ENCODE data around the gene CCDC116.

The CCDC116 gene

GRCh38 chr22:21626073-21626734 is 6.4 kb upstream of the CCDC116 start:
- H3K27ac ChIP-seq (ENCODE audit: low read depth, low read length): no peak overlapping the region
- H3K4me1 ChIP-seq (ENCODE audit: control insufficient read depth, insufficient read depth, low read length): peaks cover 4% of the 10 kb centered on the region; the same call in 1 of the 2 replicates
- H3K27me3 ChIP-seq (ENCODE audit: control insufficient read depth, insufficient read depth, low read length): no peaks in the 10 kb centered on the region
- no peak overlapping the region for H3K4me3 ChIP-seq (ENCODE audit: low read depth, low read length)
- H3K36me3 ChIP-seq (ENCODE audit: control insufficient read depth, insufficient read depth, low read length): peaks cover 27% of the 10 kb centered on the region
- no peaks in the 10 kb centered on the region for H3K9me3 ChIP-seq (ENCODE audit: control insufficient read depth, insufficient read depth, low read depth, low read length)
- no peak overlapping the region for H3K9ac ChIP-seq (ENCODE audit: low read length)

GRCh38 chr22:21626735-21627469 is 5.7 kb upstream of the CCDC116 start:
- H3K9ac ChIP-seq (ENCODE audit: low read length): no peak overlapping the region
- peaks cover 25% of the 10 kb centered on the region for H3K36me3 ChIP-seq (ENCODE audit: control insufficient read depth, insufficient read depth, low read length)
- H3K9me3 ChIP-seq (ENCODE audit: control insufficient read depth, insufficient read depth, low read depth, low read length): no peaks in the 10 kb centered on the region
- H3K4me1 ChIP-seq (ENCODE audit: control insufficient read depth, insufficient read depth, low read length): peaks cover 4% of the 10 kb centered on the region; the same call in 1 of the 2 replicates
- no peaks in the 10 kb centered on the region for H3K27me3 ChIP-seq (ENCODE audit: control insufficient read depth, insufficient read depth, low read length)
- H3K4me3 ChIP-seq (ENCODE audit: low read depth, low read length): no peak overlapping the region
- H3K27ac ChIP-seq (ENCODE audit: low read depth, low read length): no peak overlapping the region

GRCh38 chr22:21628386-21629254 is 3.9 kb upstream of the CCDC116 start:
- Histone ChIP-seq H3K9me3 (ENCODE audit: control insufficient read depth, insufficient read depth, low read depth, low read length) (no peaks in the 10 kb centered on the region), H3K9ac (ENCODE audit: low read length) (peak overlapping the region; percentile 91), H3K4me3 (ENCODE audit: low read depth, low read length) (peak overlapping the region; percentile 95), H3K27ac (ENCODE audit: low read depth, low read length) (no peak overlapping the region; the same call in 1 of the 2 replicates), H3K4me1 (ENCODE audit: control insufficient read depth, insufficient read depth, low read length) (peaks cover 4% of the 10 kb centered on the region; the same call in 1 of the 2 replicates), H3K36me3 (ENCODE audit: control insufficient read depth, insufficient read depth, low read length) (peaks cover 10% of the 10 kb centered on the region), H3K27me3 (ENCODE audit: control insufficient read depth, insufficient read depth, low read length) (no peaks in the 10 kb centered on the region)

GRCh38 chr22:21629255-21630149 is 3.1 kb upstream of the CCDC116 start, which contains the start of gene YDJC:
Gene YDJC (minus strand): TSS chr22:21630022. CDS start chr22:21630014, 8 bp downstream.
- peak within 1 kb of the TSS; percentile 84; the same call in 1 of the 2 replicates for H3K27ac ChIP-seq (ENCODE audit: low read depth, low read length)
- H3K4me1 ChIP-seq (ENCODE audit: control insufficient read depth, insufficient read depth, low read length): peaks cover 4% of the 10 kb centered on the region; the same call in 1 of the 2 replicates
- H3K27me3 ChIP-seq (ENCODE audit: control insufficient read depth, insufficient read depth, low read length): no peaks in the 10 kb centered on the region
- H3K4me3 ChIP-seq (ENCODE audit: low read depth, low read length): peak within 1 kb of the TSS; percentile 95
- H3K36me3 ChIP-seq (ENCODE audit: control insufficient read depth, insufficient read depth, low read length): peaks cover 10% of the 10 kb centered on the region
- peak within 1 kb of the TSS; percentile 91 for H3K9ac ChIP-seq (ENCODE audit: low read length)
- H3K9me3 ChIP-seq (ENCODE audit: control insufficient read depth, insufficient read depth, low read depth, low read length): no peaks in the 10 kb centered on the region

- Histone ChIP-seq H3K36me3 (ENCODE audit: control insufficient read depth, insufficient read depth, low read length) (peaks cover 10% of the 10 kb centered on the region), H3K9me3 (ENCODE audit: control insufficient read depth, insufficient read depth, low read depth, low read length) (no peaks in the 10 kb centered on the region), H3K27me3 (ENCODE audit: control insufficient read depth, insufficient read depth, low read length) (peaks cover 3% of the 10 kb centered on the region; the same call in 1 of the 2 replicates), H3K4me3 (ENCODE audit: low read depth, low read length) (no peak overlapping the region), H3K4me1 (ENCODE audit: control insufficient read depth, insufficient read depth, low read length) (peaks cover 4% of the 10 kb centered on the region; the same call in 1 of the 2 replicates), H3K27ac (ENCODE audit: low read depth, low read length) (no peak overlapping the region), H3K9ac (ENCODE audit: low read length) (no peak overlapping the region)
Measured at GRCh38 chr22:21631025-21631424, 1.5 kb upstream of the CCDC116 start.

GRCh38 chr22:21632931-21633330 is 371 bp downstream of the CCDC116 start:
- H3K27ac ChIP-seq (ENCODE audit: low read depth, low read length): no peak overlapping the region
- H3K9ac ChIP-seq (ENCODE audit: low read length): no peak overlapping the region
- H3K4me1 ChIP-seq (ENCODE audit: control insufficient read depth, insufficient read depth, low read length): peaks cover 4% of the 10 kb centered on the region; the same call in 1 of the 2 replicates
- H3K9me3 ChIP-seq (ENCODE audit: control insufficient read depth, insufficient read depth, low read depth, low read length): no peaks in the 10 kb centered on the region
- H3K27me3 ChIP-seq (ENCODE audit: control insufficient read depth, insufficient read depth, low read length): peaks cover 4% of the 10 kb centered on the region; the same call in 1 of the 2 replicates
- peaks cover 6% of the 10 kb centered on the region for H3K36me3 ChIP-seq (ENCODE audit: control insufficient read depth, insufficient read depth, low read length)
- H3K4me3 ChIP-seq (ENCODE audit: low read depth, low read length): no peak overlapping the region

- peaks cover under 1% of the 10 kb centered on the region; the same call in 1 of the 2 replicates for H3K36me3 ChIP-seq (ENCODE audit: control insufficient read depth, insufficient read depth, low read length)
- H3K9ac ChIP-seq (ENCODE audit: low read length): no peak overlapping the region
- peaks cover 4% of the 10 kb centered on the region; the same call in 1 of the 2 replicates for H3K4me1 ChIP-seq (ENCODE audit: control insufficient read depth, insufficient read depth, low read length)
- no peak overlapping the region for H3K4me3 ChIP-seq (ENCODE audit: low read depth, low read length)
- no peaks in the 10 kb centered on the region for H3K9me3 ChIP-seq (ENCODE audit: control insufficient read depth, insufficient read depth, low read depth, low read length)
- peaks cover 4% of the 10 kb centered on the region; the same call in 1 of the 2 replicates for H3K27me3 ChIP-seq (ENCODE audit: control insufficient read depth, insufficient read depth, low read length)
- no peak overlapping the region for H3K27ac ChIP-seq (ENCODE audit: low read depth, low read length)
Measured at GRCh38 chr22:21633481-21633880, 921 bp downstream of the CCDC116 start.

- H3K4me1 ChIP-seq (ENCODE audit: control insufficient read depth, insufficient read depth, low read length): peaks cover under 1% of the 10 kb centered on the region; the same call in 1 of the 2 replicates
- peaks cover 4% of the 10 kb centered on the region; the same call in 1 of the 2 replicates for H3K27me3 ChIP-seq (ENCODE audit: control insufficient read depth, insufficient read depth, low read length)
- no peak overlapping the region for H3K4me3 ChIP-seq (ENCODE audit: low read depth, low read length)
- H3K9me3 ChIP-seq (ENCODE audit: control insufficient read depth, insufficient read depth, low read depth, low read length): no peaks in the 10 kb centered on the region
- H3K36me3 ChIP-seq (ENCODE audit: control insufficient read depth, insufficient read depth, low read length): no peaks in the 10 kb centered on the region
- no peak overlapping the region for H3K27ac ChIP-seq (ENCODE audit: low read depth, low read length)
- no peak overlapping the region for H3K9ac ChIP-seq (ENCODE audit: low read length)
Measured at GRCh38 chr22:21634081-21634480, 1.5 kb downstream of the CCDC116 start.

GRCh38 chr22:21634844-21635243 is 2.3 kb downstream of the CCDC116 start:
- H3K4me1 ChIP-seq (ENCODE audit: control insufficient read depth, insufficient read depth, low read length): no peaks in the 10 kb centered on the region
- no peaks in the 10 kb centered on the region for H3K9me3 ChIP-seq (ENCODE audit: control insufficient read depth, insufficient read depth, low read depth, low read length)
- no peaks in the 10 kb centered on the region for H3K36me3 ChIP-seq (ENCODE audit: control insufficient read depth, insufficient read depth, low read length)
- peaks cover 4% of the 10 kb centered on the region; the same call in 1 of the 2 replicates for H3K27me3 ChIP-seq (ENCODE audit: control insufficient read depth, insufficient read depth, low read length)
- no peak overlapping the region for H3K4me3 ChIP-seq (ENCODE audit: low read depth, low read length)
- no peak overlapping the region for H3K27ac ChIP-seq (ENCODE audit: low read depth, low read length)
- H3K9ac ChIP-seq (ENCODE audit: low read length): no peak overlapping the region

Measured in HUES6 (cell line).